CD4-positive, alpha-beta T cell treated with Interleukin-21 for 1 hour (primary cell): Measurements from ENCODE around the gene CSPG4.
"Not testable (repeated sequence)": the region's sequence is repeated elsewhere in the genome, so short reads cannot be mapped to it uniquely, and the experiment has no call there.

ENCODE experiments used
- DNase-seq: peaks from one replicate; pipeline ENCODE4 v3.0.0-alpha.2; 2020

Gene CSPG4

GRCh38 chr15:75723847-75724660 lies 11.4 kb upstream of the CSPG4 start:
- peak; percentile 55 for DNase-seq

GRCh38 chr15:75723171-75723846 lies 10.7 kb upstream of the CSPG4 start:
- no peak for DNase-seq

- no peak for DNase-seq
Measured at GRCh38 chr15:75721923-75722870, 9.5 kb upstream of the CSPG4 start.

GRCh38 chr15:75721480-75721922 lies 8.9 kb upstream of the CSPG4 start:
- DNase-seq = no peak

- DNase-seq = no peak
Measured at GRCh38 chr15:75720787-75721479, 8.3 kb upstream of the CSPG4 start.

- DNase-seq = no peak
Measured at GRCh38 chr15:75720297-75720696, 7.6 kb upstream of the CSPG4 start.

GRCh38 chr15:75718328-75718727 lies 5.7 kb upstream of the CSPG4 start:
- no peak for DNase-seq

GRCh38 chr15:75717001-75717400 lies 4.4 kb upstream of the CSPG4 start:
- not testable (repeated sequence) for DNase-seq

GRCh38 chr15:75716249-75716950 lies 3.8 kb upstream of the CSPG4 start:
- DNase-seq = not testable (repeated sequence)

- not testable (repeated sequence) for DNase-seq
Measured at GRCh38 chr15:75715312-75715832, 2.7 kb upstream of the CSPG4 start.

- no peak for DNase-seq
Measured at GRCh38 chr15:75714195-75714594, 1.5 kb upstream of the CSPG4 start.

- no peak for DNase-seq
Measured at GRCh38 chr15:75713338-75713895, 769 bp upstream of the CSPG4 start.

GRCh38 chr15:75711495-75711894 lies 1.2 kb downstream of the CSPG4 start:
- not testable (repeated sequence) for DNase-seq

- not testable (repeated sequence) for DNase-seq
Measured at GRCh38 chr15:75710874-75711273, 1.8 kb downstream of the CSPG4 start.

GRCh38 chr15:75709458-75709857 lies 3.2 kb downstream of the CSPG4 start:
- DNase-seq = not testable (repeated sequence)

GRCh38 chr15:75706682-75706954 lies 6.0 kb downstream of the CSPG4 start:
- no peak for DNase-seq

GRCh38 chr15:75705854-75706681 lies 6.6 kb downstream of the CSPG4 start:
- no peak for DNase-seq

- not testable (repeated sequence) for DNase-seq
Measured at GRCh38 chr15:75705375-75705774, 7.3 kb downstream of the CSPG4 start.

GRCh38 chr15:75704618-75705017 lies 8.0 kb downstream of the CSPG4 start:
- DNase-seq = no peak

GRCh38 chr15:75704263-75704615 lies 8.4 kb downstream of the CSPG4 start:
- no peak for DNase-seq
